Measurements from ENCODE around the gene DNAJC6.

Gene DNAJC6

GRCh38 chr1:65409816-65410326 lies 100.5 kb downstream of the DNAJC6 start:
- no peaks in the 10 kb centered on the region for H3K4me1 ChIP-seq (ENCODE audit: control insufficient read depth in 1 of 2, insufficient read depth in 1 of 2, low read depth in 1 of 2, low read length in 1 of 2)
- H3K9me3 ChIP-seq: no peaks in the 10 kb centered on the region
- no peaks in the 10 kb centered on the region for H3K27me3 ChIP-seq
- H3K36me3 ChIP-seq: no peaks in the 10 kb centered on the region
- H3K27ac ChIP-seq: no peak overlapping the region
- H3K4me3 ChIP-seq (ENCODE audit: low read depth in 1 of 2, low read length in 1 of 2): no peak overlapping the region
- TF ChIP-seq CTCF (IDR thresholded peaks at IDR 0.05): no peak

- H3K27ac ChIP-seq: no peak overlapping the region
- TF ChIP-seq CTCF (IDR thresholded peaks at IDR 0.05): no peak
- no peaks in the 10 kb centered on the region for H3K36me3 ChIP-seq
- H3K27me3 ChIP-seq: peaks cover 8% of the 10 kb centered on the region
- no peak overlapping the region for H3K4me3 ChIP-seq (ENCODE audit: low read depth in 1 of 2, low read length in 1 of 2)
- H3K4me1 ChIP-seq (ENCODE audit: control insufficient read depth in 1 of 2, insufficient read depth in 1 of 2, low read depth in 1 of 2, low read length in 1 of 2): no peaks in the 10 kb centered on the region
- no peaks in the 10 kb centered on the region for H3K9me3 ChIP-seq
These were observed 103.1 kb downstream of the DNAJC6 start for GRCh38 chr1:65412256-65412983.

GRCh38 chr1:65412984-65413375 lies 103.6 kb downstream of the DNAJC6 start:
- Histone ChIP-seq H3K27me3 (peaks cover 11% of the 10 kb centered on the region), H3K27ac (no peak overlapping the region), H3K9me3 (no peaks in the 10 kb centered on the region), H3K36me3 (no peaks in the 10 kb centered on the region), H3K4me3 (ENCODE audit: low read depth in 1 of 2, low read length in 1 of 2) (no peak overlapping the region), H3K4me1 (ENCODE audit: control insufficient read depth in 1 of 2, insufficient read depth in 1 of 2, low read depth in 1 of 2, low read length in 1 of 2) (no peaks in the 10 kb centered on the region)
- TF ChIP-seq CTCF (IDR thresholded peaks at IDR 0.05): no peak

GRCh38 chr1:65414538-65414937 lies 105.2 kb downstream of the DNAJC6 start:
- Histone ChIP-seq H3K36me3 (no peaks in the 10 kb centered on the region), H3K27me3 (peaks cover 15% of the 10 kb centered on the region), H3K4me1 (ENCODE audit: control insufficient read depth in 1 of 2, insufficient read depth in 1 of 2, low read depth in 1 of 2, low read length in 1 of 2) (peaks cover under 1 to 4% of the 10 kb centered on the region in 2 experiments), H3K27ac (no peak overlapping the region), H3K4me3 (ENCODE audit: low read depth in 1 of 2, low read length in 1 of 2) (no peak overlapping the region), H3K9me3 (no peaks in the 10 kb centered on the region)
- no peak for TF ChIP-seq CTCF (IDR thresholded peaks at IDR 0.05)

GRCh38 chr1:65416767-65417166 lies 107.4 kb downstream of the DNAJC6 start:
- Histone ChIP-seq H3K27me3 (peaks cover 15% of the 10 kb centered on the region), H3K9me3 (no peaks in the 10 kb centered on the region), H3K4me3 (ENCODE audit: low read depth in 1 of 2, low read length in 1 of 2) (no peak overlapping the region), H3K4me1 (ENCODE audit: control insufficient read depth in 1 of 2, insufficient read depth in 1 of 2, low read depth in 1 of 2, low read length in 1 of 2) (peaks cover 15 to 18% of the 10 kb centered on the region in 2 experiments), H3K36me3 (no peaks in the 10 kb centered on the region), H3K27ac (no peak overlapping the region)
- no peak for TF ChIP-seq CTCF (IDR thresholded peaks at IDR 0.05)
